Measurements from ENCODE around the gene HS6ST3.
A peak's percentile ranks its signal among the peaks of the same experiment; 100 is the strongest.

Gene HS6ST3

GRCh38 chr13:96052656-96053002 lies 37.3 kb upstream of the HS6ST3 start:
- peak overlapping the region; percentile 84 for H3K4me3 ChIP-seq (ENCODE audit: severe bottlenecking)
- no peaks in the 10 kb centered on the region for H3K27me3 ChIP-seq (ENCODE audit: insufficient read depth, poor library complexity, severe bottlenecking)
- no peaks in the 10 kb centered on the region for H3K9me3 ChIP-seq (ENCODE audit: severe bottlenecking)
- no peaks in the 10 kb centered on the region for H3K4me1 ChIP-seq (ENCODE audit: insufficient read depth, poor library complexity, severe bottlenecking)
- no peak for TF ChIP-seq CTCF (IDR thresholded peaks at IDR 0.05; ENCODE audit: poor library complexity, severe bottlenecking)
- ATAC-seq (ENCODE audit: low read depth) (peak; percentile 57), DNase-seq (ENCODE audit: low spot score) (no peak)
- H3K36me3 ChIP-seq (ENCODE audit: low read depth) = no peaks in the 10 kb centered on the region
- H3K27ac ChIP-seq (ENCODE audit: poor library complexity, severe bottlenecking) = peak overlapping the region; percentile 60

GRCh38 chr13:96053003-96053703 lies 36.8 kb upstream of the HS6ST3 start, which contains the start of gene UGGT2:
UGGT2 (minus strand) TSS chr13:96053401; CDS start chr13:96053312, 89 bp downstream.
- no peaks in the 10 kb centered on the region for H3K9me3 ChIP-seq (ENCODE audit: severe bottlenecking)
- ATAC-seq (ENCODE audit: low read depth) (peak; percentile 96), DNase-seq (ENCODE audit: low spot score) (peak; percentile 93)
- H3K4me3 ChIP-seq (ENCODE audit: severe bottlenecking) = peak within 1 kb of the TSS; percentile 84
- no peaks in the 10 kb centered on the region for H3K4me1 ChIP-seq (ENCODE audit: insufficient read depth, poor library complexity, severe bottlenecking)
- no peaks in the 10 kb centered on the region for H3K36me3 ChIP-seq (ENCODE audit: low read depth)
- no peak for TF ChIP-seq CTCF (IDR thresholded peaks at IDR 0.05; ENCODE audit: poor library complexity, severe bottlenecking)
- H3K27ac ChIP-seq (ENCODE audit: poor library complexity, severe bottlenecking) = peak within 1 kb of the TSS; percentile 60
- H3K27me3 ChIP-seq (ENCODE audit: insufficient read depth, poor library complexity, severe bottlenecking) = no peaks in the 10 kb centered on the region

- no peaks in the 10 kb centered on the region for H3K36me3 ChIP-seq (ENCODE audit: low read depth)
- TF ChIP-seq CTCF (IDR thresholded peaks at IDR 0.05; ENCODE audit: poor library complexity, severe bottlenecking) = no peak
- H3K4me1 ChIP-seq (ENCODE audit: insufficient read depth, poor library complexity, severe bottlenecking) = no peaks in the 10 kb centered on the region
- DNase-seq (ENCODE audit: low spot score) = no peak
- ATAC-seq (ENCODE audit: low read depth) = no peak
- peaks cover 18% of the 10 kb centered on the region for H3K27me3 ChIP-seq (ENCODE audit: insufficient read depth, poor library complexity, severe bottlenecking)
- H3K9me3 ChIP-seq (ENCODE audit: severe bottlenecking) = no peaks in the 10 kb centered on the region
- H3K4me3 ChIP-seq (ENCODE audit: severe bottlenecking) = no peak overlapping the region
- H3K27ac ChIP-seq (ENCODE audit: poor library complexity, severe bottlenecking) = no peak overlapping the region
These were observed 24.1 kb upstream of the HS6ST3 start for GRCh38 chr13:96065849-96066248.

- no peak for TF ChIP-seq CTCF (IDR thresholded peaks at IDR 0.05; ENCODE audit: poor library complexity, severe bottlenecking)
- H3K27ac ChIP-seq (ENCODE audit: poor library complexity, severe bottlenecking) = no peak overlapping the region
- H3K4me3 ChIP-seq (ENCODE audit: severe bottlenecking) = no peak overlapping the region
- H3K27me3 ChIP-seq (ENCODE audit: insufficient read depth, poor library complexity, severe bottlenecking) = peaks cover 23% of the 10 kb centered on the region
- ATAC-seq (ENCODE audit: low read depth) (no peak), DNase-seq (ENCODE audit: low spot score) (no peak)
- no peaks in the 10 kb centered on the region for H3K4me1 ChIP-seq (ENCODE audit: insufficient read depth, poor library complexity, severe bottlenecking)
- no peaks in the 10 kb centered on the region for H3K9me3 ChIP-seq (ENCODE audit: severe bottlenecking)
- no peaks in the 10 kb centered on the region for H3K36me3 ChIP-seq (ENCODE audit: low read depth)
These were observed 21.2 kb upstream of the HS6ST3 start for GRCh38 chr13:96068729-96069128.

GRCh38 chr13:96071504-96071903 lies 18.4 kb upstream of the HS6ST3 start:
- no peaks in the 10 kb centered on the region for H3K4me1 ChIP-seq (ENCODE audit: insufficient read depth, poor library complexity, severe bottlenecking)
- H3K4me3 ChIP-seq (ENCODE audit: severe bottlenecking) = no peak overlapping the region
- peaks cover 20% of the 10 kb centered on the region for H3K27me3 ChIP-seq (ENCODE audit: insufficient read depth, poor library complexity, severe bottlenecking)
- DNase-seq (ENCODE audit: low spot score) (no peak), ATAC-seq (ENCODE audit: low read depth) (no peak)
- H3K36me3 ChIP-seq (ENCODE audit: low read depth) = no peaks in the 10 kb centered on the region
- no peak overlapping the region for H3K27ac ChIP-seq (ENCODE audit: poor library complexity, severe bottlenecking)
- no peak for TF ChIP-seq CTCF (IDR thresholded peaks at IDR 0.05; ENCODE audit: poor library complexity, severe bottlenecking)
- H3K9me3 ChIP-seq (ENCODE audit: severe bottlenecking) = no peaks in the 10 kb centered on the region
